Left cardiac atrium (tissue), 4 donors: ENCODE results near the gene NCCRP1. TPM values are rescaled to one million over a fixed set of nuclear protein-coding genes. Genes with fewer than 3 reads are reported as not detected.

Experiments
- ATAC-seq, 2 donors: fragments of 200-7000 bp; cut with Tn5 transposase; one replicate each; pipeline ENCODE4 v1.9.1; 2020; ENCODE audit warnings: mild to moderate bottlenecking in 2 of 2, moderate library complexity in 2 of 2
- DNase-seq: peaks from one replicate; pipeline ENCODE4 v3.0.0-alpha.2; 2020
- intact Hi-C, 2 donors: fragments of 100-400 bp; cut with DNase I; formaldehyde crosslinking; loops; one replicate each; pipeline versions ENCODE4 v1.14.1 to v1.15.1; 2022 to 2023
- total RNA-seq, 2 donors: library from RNA; stranded (reverse); fragmentation: NEBNext Ultra II Directional; extraction: Animal tissue kit (Norgen Biotek cat#: 25700); gene quantifications; one replicate each; pipeline ENCODE4 v1.2.1, GENCODE V29; 2021
- donor health status: DM: no; HTN: yes; CAD: no.
- donor health status: DM: no; HTN: yes; CAD: no; lungs with severe emphysema.
- donor health status: DM: yes; HTN: yes; CAD: no.
- donor health status: Dilated cardiomyopathy.

The NCCRP1 gene
- total RNA-seq, 2 donors from 2014 or later, result not detected

DNA sequence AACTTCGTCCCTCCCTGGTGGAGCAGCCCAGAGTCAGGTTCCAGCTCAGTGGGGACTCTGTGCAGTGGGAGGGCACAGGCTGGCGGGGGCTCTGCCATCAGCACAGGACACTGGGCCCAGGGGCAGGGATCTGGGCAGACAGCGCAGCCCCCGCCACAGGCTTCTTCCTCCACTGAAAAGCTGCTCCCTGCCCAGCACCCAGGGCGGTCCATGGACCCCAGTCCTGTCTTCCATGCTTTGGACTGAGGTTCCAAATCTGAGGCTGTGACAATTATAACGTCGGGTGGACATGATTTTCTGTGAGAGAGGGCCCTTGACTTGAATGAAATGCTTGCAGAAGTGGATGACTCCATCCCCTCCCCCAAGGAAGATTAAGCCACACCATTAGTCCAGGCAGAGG, 21.2 kb upstream of the NCCRP1 start:
- ATAC-seq (no peak), DNase-seq (no peak)
- intact Hi-C loops, result no loop called here

DNA sequence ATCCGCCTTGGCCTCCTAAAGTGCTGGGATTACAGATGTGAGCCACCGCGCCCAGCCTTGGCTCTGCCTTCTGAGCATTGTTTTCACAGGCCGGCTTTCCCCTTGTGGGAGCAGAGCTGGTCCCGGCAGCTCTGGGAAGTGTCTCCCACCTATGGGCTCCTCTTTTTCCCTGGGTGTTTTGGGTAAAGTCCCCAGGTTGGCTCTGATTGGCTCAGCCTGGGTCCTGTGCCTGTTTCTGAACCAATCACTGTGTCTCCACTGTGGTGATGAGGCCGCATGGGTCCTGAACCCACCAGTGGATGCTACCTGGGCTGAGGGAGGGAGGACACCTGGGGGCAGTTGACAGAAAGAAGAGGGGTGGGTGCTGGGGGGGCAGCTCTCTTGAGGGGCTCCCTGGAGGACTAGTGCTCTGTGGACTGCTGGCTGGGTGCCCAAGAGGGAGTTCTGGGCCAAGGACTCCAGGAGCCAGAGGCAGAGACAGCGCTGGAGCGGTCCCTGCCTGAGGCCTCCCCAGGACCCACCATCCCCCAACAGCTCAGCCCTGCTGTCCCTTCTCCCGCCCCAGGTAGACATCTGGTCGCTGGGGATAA, 19.6 kb upstream of the NCCRP1 start:
- DNase-seq (no peak), ATAC-seq (no peak)
- intact Hi-C loops, result no loop called here

- DNase-seq (no peak), ATAC-seq (no peak)
- intact Hi-C loops, result no loop called here
Measured at GRCh38 chr19:39177736-39178135, 19.0 kb upstream of the NCCRP1 start.

DNA sequence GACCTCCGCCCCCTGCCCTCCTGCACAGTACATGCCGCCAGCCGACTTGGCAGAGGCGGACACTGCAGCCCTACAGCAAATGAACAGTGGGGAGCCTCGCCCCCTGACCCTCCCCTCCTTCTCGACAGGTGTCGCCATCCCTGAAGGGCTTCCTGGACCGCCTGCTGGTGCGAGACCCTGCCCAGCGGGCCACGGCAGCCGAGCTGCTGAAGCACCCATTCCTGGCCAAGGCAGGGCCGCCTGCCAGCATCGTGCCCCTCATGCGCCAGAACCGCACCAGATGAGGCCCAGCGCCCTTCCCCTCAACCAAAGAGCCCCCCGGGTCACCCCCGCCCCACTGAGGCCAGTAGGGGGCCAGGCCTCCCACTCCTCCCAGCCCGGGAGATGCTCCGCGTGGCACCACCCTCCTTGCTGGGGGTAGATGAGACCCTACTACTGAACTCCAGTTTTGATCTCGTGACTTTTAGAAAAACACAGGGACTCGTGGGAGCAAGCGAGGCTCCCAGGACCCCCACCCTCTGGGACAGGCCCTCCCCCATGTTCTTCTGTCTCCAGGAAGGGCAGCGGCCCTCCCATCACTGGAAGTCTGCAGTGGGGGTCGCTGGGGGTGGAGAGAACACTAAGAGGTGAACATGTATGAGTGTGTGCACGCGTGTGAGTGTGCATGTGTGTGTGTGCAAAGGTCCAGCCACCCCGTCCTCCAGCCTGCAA, 18.3 kb upstream of the NCCRP1 start:
- ATAC-seq, result no peak
- intact Hi-C loops, result no loop called here
- DNase-seq, result no peak

- intact Hi-C loops, result no loop called here
- DNase-seq (no peak), ATAC-seq (no peak)
Measured at GRCh38 chr19:39179754-39180153, 17.0 kb upstream of the NCCRP1 start.

GRCh38 chr19:39180749-39181148, 16.0 kb upstream of the NCCRP1 start:
- DNase-seq, result no peak
- ATAC-seq, result no peak
- intact Hi-C loops, result no loop called here

DNA sequence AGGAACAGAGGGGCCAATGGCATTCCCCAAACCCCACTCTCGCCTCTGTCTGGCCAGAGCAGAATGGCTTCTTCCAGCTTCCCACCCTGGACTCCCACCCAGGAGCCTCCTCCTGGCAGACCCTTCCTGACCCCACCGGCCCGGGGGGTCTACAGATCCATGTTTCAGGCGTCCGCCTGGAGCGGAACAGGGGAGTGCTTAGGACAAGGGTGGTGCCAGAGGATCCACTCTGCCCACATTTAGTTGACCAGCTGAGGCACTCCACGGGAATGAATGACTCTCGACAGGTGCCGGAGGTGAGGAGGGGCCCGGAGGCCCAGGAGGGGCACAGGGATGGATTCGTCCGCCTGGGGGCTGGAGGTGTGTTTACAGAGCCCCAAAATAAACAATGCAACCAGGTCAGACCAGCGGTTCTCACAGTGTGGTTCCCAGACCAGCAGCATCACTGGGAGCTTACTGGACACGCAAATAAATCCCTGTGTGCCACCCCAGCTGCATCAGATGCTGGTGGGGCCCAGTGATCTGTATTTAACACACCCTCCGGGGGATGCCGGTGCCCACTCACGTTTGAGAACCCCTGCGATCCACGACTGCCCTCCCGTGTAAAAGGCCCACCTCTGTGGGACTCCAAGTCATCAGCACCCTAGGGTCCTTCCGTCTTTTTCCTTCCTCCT, 15.1 kb upstream of the NCCRP1 start:
- ATAC-seq (peak in 1 of 2 donors; percentile 9), DNase-seq (no peak)
- intact Hi-C loops, result no loop called here

- ATAC-seq (no peak), DNase-seq (no peak)
- intact Hi-C loops, result no loop called here
Measured at GRCh38 chr19:39182174-39182505, 14.6 kb upstream of the NCCRP1 start.

DNA sequence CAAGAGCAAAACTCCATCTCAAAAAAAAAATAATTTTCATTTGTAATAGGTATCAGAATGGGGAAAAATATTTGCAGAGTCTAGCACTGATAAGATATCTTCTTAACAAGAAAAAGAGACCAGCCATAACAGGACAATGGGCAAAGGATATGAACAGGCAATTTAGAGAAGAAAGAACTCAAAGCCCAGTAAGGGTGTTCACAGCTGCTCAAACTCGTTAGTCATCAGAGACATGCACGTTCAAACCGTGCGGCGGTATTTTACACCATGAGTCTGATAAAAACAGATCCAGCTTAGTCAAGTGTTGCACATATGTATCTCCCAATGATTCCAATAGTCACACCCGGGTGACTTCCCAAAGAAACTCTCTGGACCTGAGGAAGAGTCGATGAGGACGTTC, 13.7 kb upstream of the NCCRP1 start:
- no peak for ATAC-seq
- intact Hi-C loops, result no loop called here
- no peak for DNase-seq

- no peak for ATAC-seq
- intact Hi-C loops, result loop anchor here in 1 of 2 donors (5.0 kb wide), 1 partner anchor 64 kb away; no protein-coding TSS in a partner anchor
Measured at GRCh38 chr19:39186391-39186790, 10.4 kb upstream of the NCCRP1 start.

GRCh38 chr19:39187552-39187943, 9.2 kb upstream of the NCCRP1 start:
- ATAC-seq, result peak in 1 of 2 donors; percentile 18
- intact Hi-C loops, result loop anchor here in 1 of 2 donors (5.0 kb wide), 1 partner anchor 65 kb away; no protein-coding TSS in a partner anchor
- no peak for DNase-seq

More at GRCh38 chr19:39186391-39186790, 10.4 kb upstream of the NCCRP1 start:
- DNase-seq, result no peak

DNA sequence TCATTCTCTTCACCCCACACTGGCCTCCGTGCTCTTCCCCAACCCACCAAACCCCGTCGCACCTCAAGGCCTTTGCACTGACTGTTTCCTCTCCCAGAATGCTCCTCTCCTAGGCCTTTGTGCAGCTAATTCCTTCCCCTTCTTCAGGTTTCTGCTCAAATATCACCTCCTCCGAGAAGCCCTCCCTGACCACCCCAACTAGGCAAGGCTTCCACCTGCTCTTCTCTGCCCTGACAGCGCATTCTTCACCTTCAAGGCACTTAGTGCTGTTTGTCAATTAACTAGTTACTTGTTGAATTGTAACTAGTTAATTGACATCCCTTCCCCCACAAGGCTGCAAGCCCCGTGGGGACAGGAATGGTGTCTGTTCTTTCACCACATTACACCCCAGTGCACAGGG, 7.8 kb upstream of the NCCRP1 start:
- ATAC-seq (no peak), DNase-seq (no peak)
- intact Hi-C loops, result loop anchor here (2.0 to 5.0 kb wide), 2 partner anchors 66 to 67 kb away; no protein-coding TSS in a partner anchor

- DNase-seq (no peak), ATAC-seq (no peak)
- intact Hi-C loops, result loop anchor here in 1 of 2 donors (10.0 kb wide), 1 partner anchor 134 kb away; the partner anchor contains the start of gene LRFN1
Measured at GRCh38 chr19:39190768-39191167, 6.0 kb upstream of the NCCRP1 start.

DNA sequence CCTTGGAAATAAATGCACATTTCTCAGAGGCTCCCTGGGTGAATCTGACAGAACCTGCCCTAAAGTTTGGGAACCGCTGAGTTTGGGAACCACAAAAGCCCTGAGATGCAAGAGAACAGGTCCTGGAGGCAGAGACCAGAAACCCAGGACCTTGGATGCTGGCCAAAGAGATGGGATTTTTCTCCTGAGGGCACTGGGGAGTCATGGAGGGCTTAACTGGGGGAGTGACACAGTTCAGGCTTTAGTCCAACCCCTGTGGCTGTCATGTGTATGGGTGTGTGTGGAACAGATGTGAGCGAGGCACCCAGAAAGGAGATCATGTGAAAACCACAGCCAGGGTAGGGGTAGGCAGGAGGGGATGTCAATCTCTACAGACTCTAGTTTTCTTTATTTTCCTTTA, 3.9 kb upstream of the NCCRP1 start:
- intact Hi-C loops, result loop anchor here in 1 of 2 donors (10.0 kb wide), 1 partner anchor 132 kb away; the partner anchor contains the start of gene LRFN1
- ATAC-seq, result no peak
- DNase-seq, result no peak

DNA sequence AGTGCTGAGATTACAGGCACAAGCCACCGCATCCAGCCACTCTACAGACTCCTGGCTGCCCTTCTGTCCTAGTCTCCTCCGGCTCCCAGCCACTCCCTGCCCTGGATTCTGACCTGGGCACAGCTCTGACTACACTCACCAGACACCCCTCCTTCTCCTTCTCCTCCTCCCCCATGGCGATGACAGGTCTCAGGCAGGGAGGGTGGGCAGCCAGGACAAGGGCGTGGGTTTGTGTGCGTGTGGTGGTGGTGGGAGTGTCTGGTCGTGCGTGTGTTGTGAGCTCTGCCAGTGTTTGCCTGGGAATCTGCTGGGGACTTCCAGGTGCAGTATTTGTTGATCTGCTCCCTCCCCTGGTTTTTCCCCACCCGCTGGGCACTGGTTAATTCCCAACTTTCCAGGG, 3.0 kb upstream of the NCCRP1 start:
- intact Hi-C loops, result loop anchor here in 1 of 2 donors (10.0 kb wide), 1 partner anchor 131 kb away; the partner anchor contains the start of gene LRFN1
- DNase-seq, result no peak
- peak; percentile 69 to 83 for ATAC-seq

GRCh38 chr19:39194832-39195542, 1.8 kb upstream of the NCCRP1 start:
- DNase-seq, result no peak
- intact Hi-C loops, result loop anchor here in 1 of 2 donors (10.0 kb wide), 1 partner anchor 130 kb away; the partner anchor contains the start of gene LRFN1
- no peak for ATAC-seq

GRCh38 chr19:39195755-39196154, 1.0 kb upstream of the NCCRP1 start:
- ATAC-seq (no peak), DNase-seq (no peak)
- intact Hi-C loops, result loop anchor here in 1 of 2 donors (10.0 kb wide), 1 partner anchor 129 kb away; the partner anchor contains the start of gene LRFN1

GRCh38 chr19:39196320-39196719, 444 bp upstream of the NCCRP1 start:
- DNase-seq (no peak), ATAC-seq (no peak)
- intact Hi-C loops, result loop anchor here in 1 of 2 donors (10.0 kb wide), 1 partner anchor 128 kb away; the partner anchor contains the start of gene LRFN1

DNA sequence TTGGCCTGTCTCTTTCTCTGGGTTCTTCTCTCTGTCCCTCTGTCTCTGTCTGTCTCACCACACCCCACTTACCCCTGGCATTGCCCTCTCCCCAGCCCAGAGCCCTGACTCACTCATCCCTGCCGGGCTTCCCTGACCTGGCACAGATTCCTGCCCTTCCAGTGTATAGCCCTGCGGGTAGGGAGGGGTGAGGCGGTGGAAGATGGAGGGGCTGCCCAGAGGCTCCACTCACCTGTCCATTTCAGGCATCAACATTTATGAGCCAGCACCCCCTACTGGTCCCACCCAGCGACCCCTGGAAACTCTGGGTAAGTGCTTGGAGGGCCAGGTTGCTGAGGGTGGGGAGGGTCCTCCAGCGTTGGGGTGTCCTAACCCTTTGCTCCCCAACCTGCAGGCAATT, 1.0 kb downstream of the NCCRP1 start:
- intact Hi-C loops, result loop anchor here in 1 of 2 donors (10.0 kb wide), 1 partner anchor 127 kb away; the partner anchor contains the start of gene LRFN1
- peak in 1 of 2 donors; percentile 12 for ATAC-seq

More for the DNA sequence above, 1.0 kb downstream of the NCCRP1 start:
- no peak for DNase-seq
